T-cell (primary cell): ENCODE data around the gene MAP3K6. TPM values are rescaled to one million over a fixed set of nuclear protein-coding genes. Genes with fewer than 3 reads are reported as not detected.

Experiments used
- ATAC-seq, 4 experiments: fragments of 200-7000 bp in 3 of 4; fragments of 150-1000 bp in 1 of 4; cut with Tn5 transposase; replicated peaks in 1 of 4; 1 replicate in 3 of 4; 2 replicates in 1 of 4; pipeline ENCODE4 v1.10.0; 2021; ENCODE audit warnings: moderate library complexity in 3 of 4, mild to moderate bottlenecking in 2 of 4, moderate number of reproducible peaks in 1 of 4
- CTCF ChIA-PET, 2 donors: fragments of 300-600 bp; sonication (Branson Sonifier 250); formaldehyde crosslinking; loops; one replicate each; lab custom pipeline; 2022; ENCODE audit warnings: antibody characterized with exemption in 2 of 2; lab: Charles Lee
- POLR2A ChIA-PET, 2 donors: fragments of 300-600 bp; sonication (Branson Sonifier 250); formaldehyde crosslinking; loops; one replicate each; lab custom pipeline; 2022; ENCODE audit warnings: antibody characterized with exemption in 2 of 2; lab: Charles Lee
- DNase-seq, 35 experiments: peaks; one replicate each; pipeline versions ENCODE4 v3.0.0 to v3.0.0-alpha.2; 2013 to 2023
- H3K27ac ChIP-seq: one replicate; pipeline ENCODE4 v1.5.1; 2013; ENCODE audit warnings: low read length
- H3K27me3 ChIP-seq, 2 experiments: replicated peaks in 1 of 2; 1 replicate in 1 of 2; 2 replicates in 1 of 2; pipeline versions ENCODE4 v1.6.1 to v1.7.0; 2013; ENCODE audit warnings: low read length in 1 of 2, mixed read lengths in 1 of 2; ENCODE audit not compliant: control insufficient read depth in 2 of 2, insufficient read depth in 2 of 2; ENCODE audit errors: extremely low read depth in 1 of 2
- H3K36me3 ChIP-seq, 2 donors: 1 replicate in 1 of 2; 2 replicates in 1 of 2; pipeline versions ENCODE4 v1.6.1 to v1.7.0; 2013; ENCODE audit warnings: low read length in 1 of 2; ENCODE audit not compliant: control insufficient read depth in 2 of 2, insufficient read depth in 1 of 2; ENCODE audit errors: extremely low read depth in 1 of 2
- H3K4me1 ChIP-seq, 2 experiments: 1 replicate in 1 of 2; 2 replicates in 1 of 2; pipeline versions ENCODE4 v1.6.1 to v1.7.0; 2013; ENCODE audit warnings: low read length in 2 of 2, mixed read lengths in 1 of 2; ENCODE audit not compliant: insufficient read depth in 2 of 2, control insufficient read depth in 1 of 2; ENCODE audit errors: extremely low read depth in 1 of 2
- H3K4me3 ChIP-seq, 2 donors: 1 replicate in 1 of 2; 2 replicates in 1 of 2; pipeline versions ENCODE4 v1.5.1 to v1.7.0; 2013; ENCODE audit warnings: mild to moderate bottlenecking in 2 of 2, low read length in 1 of 2, moderate library complexity in 1 of 2; ENCODE audit not compliant: control insufficient read depth in 1 of 2; ENCODE audit errors: extremely low read depth in 1 of 2
- H3K9me3 ChIP-seq: 2 replicates; pipeline ENCODE4 v1.7.0; 2013
- H3K27ac Mint-ChIP-seq, 2 donors: one replicate each; pipeline ENCODE4 v1.8.0; 2020 to 2021; ENCODE audit warnings: mild to moderate bottlenecking in 2 of 2, mixed read lengths in 2 of 2
- H3K27me3 Mint-ChIP-seq, 2 donors: one replicate each; pipeline ENCODE4 v1.8.0; 2021 to 2022; ENCODE audit warnings: mixed read lengths in 2 of 2
- H3K36me3 Mint-ChIP-seq: one replicate; pipeline ENCODE4 v1.8.0; 2021; ENCODE audit warnings: mixed read lengths
- H3K4me1 Mint-ChIP-seq, 3 donors: one replicate each; pipeline ENCODE4 v1.8.0; 2020 to 2022; ENCODE audit warnings: mixed read lengths in 3 of 3, mild to moderate bottlenecking in 1 of 3
- H3K4me3 Mint-ChIP-seq, 3 donors: one replicate each; pipeline ENCODE4 v1.8.0; 2020 to 2022; ENCODE audit warnings: mild to moderate bottlenecking in 3 of 3, mixed read lengths in 3 of 3, moderate library complexity in 3 of 3
- H3K9me3 Mint-ChIP-seq, 3 donors: one replicate each; pipeline ENCODE4 v1.8.0; 2020 to 2022; ENCODE audit warnings: mixed read lengths in 3 of 3
- WGBS: methylation state at CpG from one replicate; pipeline ENCODE4 v1.1.5; 2013; ENCODE audit warnings: missing lambda C conversion rate; ENCODE audit not compliant: insufficient coverage; 5-methylcytosine and 5-hydroxymethylcytosine counted together
- total RNA-seq, 35 experiments: library from RNA in 6 of 35; stranded (reverse) in 6 of 35; fragments of 120-200 nt in 1 of 35; gene quantifications; one replicate each; pipeline versions ENCODE4 v1.2.1 to v1.2.4 and lab custom pipeline; 2013 to 2026

The MAP3K6 gene
- total RNA-seq, 5 donors from 2014 or later (not counting 1 experiment from before 2014, with no cell fraction given) = 7.0 to 31.1 (median 12.8) TPM

- ChIA-PET POLR2A (no interaction called here), CTCF (interaction anchor here (0.7 to 1.4 kb wide), 2 partner anchors 75 to 80 kb away, joined by 4 read pairs; no protein-coding TSS in a partner anchor)
- peaks cover 0 to 7% (median 0%) of the 10 kb centered on the region in 3 donors for H3K4me1 Mint-ChIP-seq
- Histone ChIP-seq H3K36me3 (no peaks in the 10 kb centered on the region), H3K27ac (no peak overlapping the region), H3K4me1 (peaks cover 0 to 2% of the 10 kb centered on the region in 2 experiments), H3K27me3 (peaks cover 0 to 16% of the 10 kb centered on the region in 2 experiments), H3K4me3 (no peak overlapping the region), H3K9me3 (no peaks in the 10 kb centered on the region)
- DNase-seq (no peak), ATAC-seq (no peak)
- H3K27ac Mint-ChIP-seq = no peak overlapping the region
- WGBS = 74% methylated on average over 3 of the region's 18 CpGs
- H3K27me3 Mint-ChIP-seq = no peaks in the 10 kb centered on the region
- H3K9me3 Mint-ChIP-seq = no peaks in the 10 kb centered on the region
- H3K36me3 Mint-ChIP-seq = no peaks in the 10 kb centered on the region
- no peak overlapping the region for H3K4me3 Mint-ChIP-seq
These were observed 15.4 kb upstream of the MAP3K6 start for GRCh38 chr1:27381969-27382762.

GRCh38 chr1:27380766-27381733 lies 14.3 kb upstream of the MAP3K6 start:
- no peaks in the 10 kb centered on the region for H3K36me3 Mint-ChIP-seq
- H3K4me3 Mint-ChIP-seq = no peak overlapping the region
- Histone ChIP-seq H3K36me3 (no peaks in the 10 kb centered on the region), H3K4me3 (no peak overlapping the region), H3K4me1 (peaks cover 0 to 2% of the 10 kb centered on the region in 2 experiments), H3K9me3 (no peaks in the 10 kb centered on the region), H3K27me3 (peaks cover 0 to 16% of the 10 kb centered on the region in 2 experiments), H3K27ac (no peak overlapping the region)
- peaks cover 0 to 7% (median 0%) of the 10 kb centered on the region in 3 donors for H3K4me1 Mint-ChIP-seq
- DNase-seq (no peak), ATAC-seq (no peak)
- no peaks in the 10 kb centered on the region for H3K27me3 Mint-ChIP-seq
- H3K27ac Mint-ChIP-seq = no peak overlapping the region
- POLR2A ChIA-PET = no interaction called here
- CTCF ChIA-PET = interaction anchor here in 1 of 2 donors (0.5 to 0.6 kb wide), 2 partner anchors 8 to 80 kb away, joined by 3 read pairs; no protein-coding TSS in a partner anchor
- 81% methylated on average over 4 of the region's 12 CpGs for WGBS
- no peaks in the 10 kb centered on the region for H3K9me3 Mint-ChIP-seq

- H3K27me3 Mint-ChIP-seq = peaks cover 0 to 2% of the 10 kb centered on the region in 2 donors
- H3K27me3 ChIP-seq = peaks cover 0 to 16% of the 10 kb centered on the region in 2 experiments
- H3K4me1 ChIP-seq = peaks cover 0 to 2% of the 10 kb centered on the region in 2 experiments
- H3K4me3 Mint-ChIP-seq = no peak overlapping the region
- POLR2A ChIA-PET = interaction anchor here in 1 of 2 donors (0.6 kb wide), 1 partner anchor 15 kb away, joined by 3 read pairs; no protein-coding TSS in a partner anchor
- H3K27ac ChIP-seq = no peak overlapping the region
- peaks cover 0 to 7% (median 0%) of the 10 kb centered on the region in 3 donors for H3K4me1 Mint-ChIP-seq
- H3K36me3 ChIP-seq = no peaks in the 10 kb centered on the region
- ATAC-seq = no peak
- no peaks in the 10 kb centered on the region for H3K9me3 Mint-ChIP-seq
- no peaks in the 10 kb centered on the region for H3K36me3 Mint-ChIP-seq
- WGBS = no CpG with 5 or more reads among the region's 4 CpGs
- no peak for DNase-seq
- no peak overlapping the region for H3K4me3 ChIP-seq
- CTCF ChIA-PET = no interaction called here
- no peak overlapping the region for H3K27ac Mint-ChIP-seq
- H3K9me3 ChIP-seq = no peaks in the 10 kb centered on the region
These were observed 13.5 kb upstream of the MAP3K6 start for GRCh38 chr1:27380224-27380623.

GRCh38 chr1:27379564-27380122 lies 12.9 kb upstream of the MAP3K6 start:
- H3K9me3 Mint-ChIP-seq = no peaks in the 10 kb centered on the region
- no peak overlapping the region for H3K27ac ChIP-seq
- no peaks in the 10 kb centered on the region for H3K9me3 ChIP-seq
- H3K4me3 ChIP-seq = no peak overlapping the region
- peaks cover 0 to 16% of the 10 kb centered on the region in 2 experiments for H3K27me3 ChIP-seq
- peaks cover 0 to 3% of the 10 kb centered on the region in 2 donors for H3K27me3 Mint-ChIP-seq
- POLR2A ChIA-PET = interaction anchor here in 1 of 2 donors (0.6 kb wide), 2 partner anchors 14 to 205 kb away, joined by 3 to 13 read pairs; no protein-coding TSS in a partner anchor
- peaks cover 0 to 2% of the 10 kb centered on the region in 2 experiments for H3K4me1 ChIP-seq
- no peaks in the 10 kb centered on the region for H3K36me3 Mint-ChIP-seq
- H3K4me3 Mint-ChIP-seq = no peak overlapping the region
- H3K36me3 ChIP-seq = no peaks in the 10 kb centered on the region
- DNase-seq (no peak), ATAC-seq (no peak)
- H3K4me1 Mint-ChIP-seq = peaks cover 0 to 7% (median 0%) of the 10 kb centered on the region in 3 donors
- WGBS = 84% methylated on average over 10 of the region's 11 CpGs
- H3K27ac Mint-ChIP-seq = no peak overlapping the region
- CTCF ChIA-PET = no interaction called here

- Mint-ChIP-seq H3K36me3 (no peaks in the 10 kb centered on the region), H3K4me1 (peaks cover 0 to 3% (median 0%) of the 10 kb centered on the region in 3 donors), H3K4me3 (no peak overlapping the region), H3K9me3 (no peaks in the 10 kb centered on the region), H3K27me3 (peaks cover 0 to 3% of the 10 kb centered on the region in 2 donors), H3K27ac (no peak overlapping the region)
- WGBS = 87% methylated on average over 8 of the region's 12 CpGs
- Histone ChIP-seq H3K27me3 (peaks cover 0 to 9% of the 10 kb centered on the region in 2 experiments), H3K4me1 (peaks cover 0 to 1% of the 10 kb centered on the region in 2 experiments), H3K36me3 (no peaks in the 10 kb centered on the region), H3K4me3 (no peak overlapping the region), H3K9me3 (no peaks in the 10 kb centered on the region), H3K27ac (no peak overlapping the region)
- ATAC-seq (no peak), DNase-seq (no peak)
- ChIA-PET POLR2A (interaction anchor here (0.6 kb wide), 3 partner anchors 59 to 266 kb away, joined by 3 to 5 read pairs (median 4); no protein-coding TSS in a partner anchor), CTCF (interaction anchor here (0.6 to 1.1 kb wide), 4 partner anchors 12 to 362 kb away, joined by 3 to 5 read pairs (median 4); no protein-coding TSS in a partner anchor)
These were observed 11.2 kb upstream of the MAP3K6 start for GRCh38 chr1:27377760-27378495.
